HG03066 (cell line): ENCODE measurements around the gene NEURL1.

Source experiments
- ATAC-seq: cut with Tn5 transposase; IDR thresholded peaks from one replicate; pipeline ENCODE4 v1.9.1; 2021; ENCODE audit warnings: low read depth; ENCODE audit not compliant: unreplicated experiment

The NEURL1 gene

DNA sequence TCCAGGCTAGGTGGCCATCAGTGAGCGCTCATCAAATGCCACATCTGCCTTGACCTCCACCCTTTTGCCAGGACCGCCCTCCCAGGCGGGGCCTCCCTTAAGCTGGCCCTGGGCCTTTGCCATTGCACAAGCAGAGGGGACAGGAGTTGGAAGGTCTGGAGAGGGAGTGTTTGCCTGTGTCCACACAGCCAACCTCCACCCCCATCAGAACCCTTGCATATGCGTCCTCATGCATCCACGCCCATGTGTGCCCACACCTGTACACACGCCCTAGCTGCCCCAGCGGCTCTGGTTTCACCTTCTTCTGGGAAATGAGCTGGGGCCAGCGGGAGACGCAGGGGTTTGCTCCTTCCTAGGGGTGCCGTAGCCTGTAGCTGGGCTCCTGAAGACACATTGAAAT is 64.0 kb downstream of the NEURL1 start:
- ATAC-seq, result no peak

DNA sequence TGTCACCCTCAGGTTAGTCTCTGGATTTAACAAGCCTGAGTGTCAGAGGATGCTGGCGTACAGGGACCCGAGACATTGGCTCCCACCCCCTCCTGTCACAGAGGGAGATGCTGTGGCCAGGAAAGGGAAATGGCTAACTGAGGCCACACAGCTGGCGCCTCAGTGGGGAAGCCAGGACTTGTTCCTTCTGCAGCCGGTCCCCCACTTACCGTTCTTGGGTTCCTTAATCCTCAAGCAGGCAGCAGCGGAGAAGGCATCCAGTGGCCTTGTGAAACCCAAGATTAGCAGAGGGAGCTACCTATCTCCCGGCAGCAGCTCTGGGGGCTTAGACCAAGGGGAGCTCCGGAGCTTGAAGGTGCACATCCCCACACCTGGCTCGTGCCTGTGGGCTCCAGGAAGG is 65.4 kb downstream of the NEURL1 start:
- ATAC-seq, result no peak

DNA sequence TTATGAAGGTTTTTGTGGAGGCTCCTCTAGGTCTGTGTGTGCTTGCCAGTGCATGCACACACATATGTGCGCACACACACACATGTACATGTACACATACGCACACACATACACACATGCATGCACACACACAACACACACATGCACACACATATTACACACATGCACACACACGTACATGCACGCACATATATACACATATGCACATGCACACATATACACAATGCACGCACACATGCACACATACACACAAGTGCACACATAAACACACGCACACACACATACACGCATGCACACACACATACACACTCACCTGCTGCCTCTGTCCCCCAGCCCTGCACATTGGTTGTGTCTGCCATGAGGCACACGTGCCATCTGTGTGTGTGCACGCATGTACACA is 66.3 kb downstream of the NEURL1 start:
- ATAC-seq, result no peak

DNA sequence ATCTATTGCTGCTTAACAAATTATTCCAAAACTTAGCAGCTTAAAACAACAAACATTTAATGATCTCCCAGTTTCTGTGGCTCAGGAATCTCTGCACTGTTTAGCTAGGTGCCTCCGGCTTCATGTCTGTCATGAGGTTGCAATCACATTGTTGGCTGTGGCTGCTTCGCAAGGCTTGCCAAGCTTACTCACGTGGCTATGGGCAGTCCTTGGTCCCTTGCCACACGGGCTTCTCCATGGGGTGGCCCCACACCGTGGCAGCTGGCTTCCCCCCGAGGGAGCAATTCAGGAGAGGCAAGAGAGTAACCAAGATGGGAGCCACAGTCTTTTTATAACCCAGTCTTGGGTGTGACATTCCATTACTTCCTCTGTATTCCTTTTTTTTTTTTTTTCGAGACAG is 67.4 kb downstream of the NEURL1 start:
- ATAC-seq, result no peak

DNA sequence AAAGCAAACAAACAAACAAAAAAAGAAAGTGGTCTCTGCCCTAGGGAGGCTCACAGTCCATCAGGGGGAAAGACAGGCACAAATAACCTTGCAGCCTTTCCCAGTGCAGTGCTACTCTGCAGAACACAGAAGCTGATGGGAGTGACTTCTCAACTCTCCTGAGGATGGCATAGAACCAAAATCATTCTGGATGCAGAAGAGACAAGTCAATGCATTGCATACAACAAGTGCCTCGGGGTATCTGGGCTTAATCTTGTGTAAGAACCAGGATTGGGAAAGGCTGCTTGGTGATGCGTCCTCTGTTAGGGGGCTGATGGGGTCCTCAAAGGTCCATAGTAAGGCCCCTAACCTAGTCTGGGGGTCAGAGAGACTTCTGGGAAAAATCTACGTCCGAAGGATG is 68.9 kb downstream of the NEURL1 start:
- ATAC-seq, result no peak

DNA sequence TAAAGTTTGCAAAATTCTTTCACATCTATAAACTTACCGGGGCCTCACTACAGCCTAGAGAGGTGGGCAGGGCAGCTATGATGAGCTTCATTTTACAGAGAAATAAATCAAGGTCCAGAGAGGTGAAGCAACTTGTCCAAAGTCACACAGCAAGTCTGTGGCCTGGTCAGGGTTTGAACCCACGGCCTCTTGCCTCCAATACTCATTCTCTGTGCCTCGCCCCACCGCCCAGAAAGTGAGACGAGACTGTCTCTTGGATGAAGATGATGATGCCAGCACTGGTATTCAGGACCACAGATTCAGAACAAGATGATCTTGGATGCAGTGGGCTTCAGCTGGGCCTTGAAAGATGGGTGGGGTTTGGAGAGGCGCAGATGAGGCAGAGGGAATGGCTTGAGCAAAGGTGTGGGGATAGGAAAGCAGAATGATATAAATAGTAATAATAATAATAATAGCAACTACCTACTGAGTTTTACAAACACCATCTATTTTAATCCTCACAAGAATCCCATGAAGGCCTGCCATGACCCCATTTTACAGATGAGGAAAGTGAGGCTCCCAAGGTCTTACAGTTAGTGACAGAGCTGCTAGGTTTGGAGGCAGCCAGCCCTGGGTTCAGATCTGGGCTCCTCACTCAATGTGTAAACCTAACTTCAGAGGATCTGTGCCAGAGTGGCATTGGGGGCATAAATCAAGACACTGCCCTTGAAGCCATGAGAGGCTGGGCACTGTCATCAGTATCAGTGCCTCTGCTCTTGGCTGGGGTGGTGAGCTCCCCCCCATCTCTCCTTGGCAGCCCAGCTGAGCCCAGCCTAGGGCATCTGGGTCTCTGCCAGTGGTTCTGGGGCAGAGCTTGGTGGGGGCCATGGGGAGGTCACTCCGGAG is 70.0 kb downstream of the NEURL1 start:
- ATAC-seq, result no peak

DNA sequence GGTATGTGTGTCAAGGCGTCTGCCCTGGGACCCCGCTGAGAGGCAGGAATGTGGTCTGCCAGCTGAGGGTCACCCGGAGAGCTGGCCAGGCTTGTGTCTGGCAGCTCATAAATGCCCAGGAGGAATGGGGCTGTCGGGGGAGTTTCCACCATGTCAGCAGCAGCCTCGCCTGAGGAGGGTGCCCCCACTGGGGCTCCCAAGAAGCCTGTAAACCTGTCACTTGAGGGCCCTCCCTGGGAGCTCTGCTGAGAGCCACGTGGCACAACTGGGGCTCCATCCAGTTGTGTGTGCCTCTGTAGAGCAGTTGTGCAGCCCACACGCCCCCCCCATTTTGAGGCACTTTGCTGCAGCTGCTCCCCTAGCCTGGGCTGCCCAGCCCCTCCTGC is 70.6 kb downstream of the NEURL1 start:
- no peak for ATAC-seq

DNA sequence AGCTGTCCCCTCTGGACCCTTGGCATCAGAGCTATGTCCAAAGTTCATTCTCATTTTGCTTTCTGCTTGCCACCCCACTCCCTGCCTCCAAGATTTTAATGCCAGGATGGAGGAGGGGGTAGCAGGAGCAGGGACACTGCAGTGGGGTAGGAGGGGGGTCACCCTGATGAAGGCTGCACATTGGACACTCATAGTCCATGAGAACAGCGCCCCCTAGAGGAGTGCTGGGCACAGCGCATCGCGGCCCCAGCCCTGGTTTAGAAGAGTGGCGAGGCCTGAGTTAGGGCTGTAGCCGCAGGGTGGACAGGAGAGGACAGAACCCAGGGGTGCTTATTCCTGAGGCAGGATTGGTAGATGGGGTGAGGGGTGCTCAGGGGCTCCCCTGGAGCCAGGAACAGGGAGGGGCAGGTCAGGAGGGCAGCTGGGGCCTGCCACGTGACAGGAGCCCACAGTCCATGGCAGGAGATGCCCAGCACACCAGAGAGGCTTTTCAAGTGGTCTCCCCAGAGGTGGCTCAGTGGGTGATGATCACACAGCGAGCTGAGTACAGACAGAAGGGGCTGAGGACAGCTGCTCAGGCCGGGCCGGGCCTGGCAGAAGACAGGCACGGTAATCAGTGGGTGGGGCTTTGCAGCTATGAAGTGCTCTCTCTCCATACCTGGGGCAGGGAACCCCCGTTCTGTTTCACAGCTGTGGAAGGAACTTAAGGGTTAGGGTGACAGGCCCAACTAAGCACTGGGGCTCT is 71.4 kb downstream of the NEURL1 start:
- ATAC-seq, result no peak

DNA sequence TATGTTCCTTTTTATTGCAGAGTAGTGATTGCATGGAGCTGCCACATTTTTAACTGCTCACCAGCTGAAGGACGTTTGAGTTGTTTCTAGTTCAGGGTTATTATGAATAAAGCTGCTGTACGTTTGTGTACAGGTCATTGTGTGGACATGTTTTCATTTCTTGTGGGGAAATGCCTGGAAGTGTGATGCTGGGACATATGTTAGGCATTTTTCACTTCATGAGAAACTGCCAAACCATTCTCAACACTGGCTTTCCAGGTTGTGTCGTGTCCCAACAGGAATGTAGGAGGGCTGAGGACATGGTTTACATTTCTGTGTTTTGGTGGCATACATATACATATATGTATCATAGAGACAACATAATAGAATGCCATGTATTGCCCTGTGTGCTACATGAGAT is 73.0 kb downstream of the NEURL1 start:
- ATAC-seq, result no peak

DNA sequence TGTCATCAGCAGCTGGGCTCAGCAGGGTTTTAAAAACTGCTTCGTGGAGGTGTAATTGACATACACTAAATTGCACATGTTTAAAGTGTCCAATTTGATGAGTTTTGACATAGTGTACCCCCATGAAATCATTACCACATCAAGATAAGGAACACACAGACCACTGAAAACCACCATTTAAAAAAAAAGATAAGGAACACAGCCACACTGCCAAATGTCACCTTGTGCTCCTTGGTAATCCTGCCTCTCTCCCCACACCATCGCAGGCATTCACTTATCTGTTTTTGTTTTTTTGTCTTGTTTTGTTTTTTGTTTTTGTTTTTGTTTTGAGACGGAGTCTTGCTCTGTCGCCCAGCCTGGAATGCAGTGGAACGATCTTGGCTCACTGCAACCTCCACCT is 75.0 kb downstream of the NEURL1 start:
- no peak for ATAC-seq

DNA sequence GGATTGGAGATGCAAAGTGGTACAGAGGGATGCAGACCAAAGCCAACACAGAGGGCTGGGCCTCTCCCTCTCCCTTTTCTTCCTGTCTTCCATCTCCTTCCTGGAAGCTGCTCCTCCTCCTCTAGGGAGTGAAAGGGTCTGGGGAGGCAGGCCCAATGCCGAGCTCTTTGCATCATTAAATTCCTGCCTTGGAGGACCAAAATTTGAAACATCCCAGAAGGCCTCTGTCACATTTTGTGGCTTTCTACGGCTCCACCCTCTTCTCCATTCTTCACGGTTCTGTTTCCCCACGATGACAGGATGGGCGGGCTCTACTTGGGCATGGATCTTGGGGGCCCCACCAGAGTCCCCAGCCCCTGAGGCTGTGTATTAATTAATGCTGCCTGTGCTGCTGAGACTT is 76.4 kb downstream of the NEURL1 start:
- ATAC-seq, result no peak

DNA sequence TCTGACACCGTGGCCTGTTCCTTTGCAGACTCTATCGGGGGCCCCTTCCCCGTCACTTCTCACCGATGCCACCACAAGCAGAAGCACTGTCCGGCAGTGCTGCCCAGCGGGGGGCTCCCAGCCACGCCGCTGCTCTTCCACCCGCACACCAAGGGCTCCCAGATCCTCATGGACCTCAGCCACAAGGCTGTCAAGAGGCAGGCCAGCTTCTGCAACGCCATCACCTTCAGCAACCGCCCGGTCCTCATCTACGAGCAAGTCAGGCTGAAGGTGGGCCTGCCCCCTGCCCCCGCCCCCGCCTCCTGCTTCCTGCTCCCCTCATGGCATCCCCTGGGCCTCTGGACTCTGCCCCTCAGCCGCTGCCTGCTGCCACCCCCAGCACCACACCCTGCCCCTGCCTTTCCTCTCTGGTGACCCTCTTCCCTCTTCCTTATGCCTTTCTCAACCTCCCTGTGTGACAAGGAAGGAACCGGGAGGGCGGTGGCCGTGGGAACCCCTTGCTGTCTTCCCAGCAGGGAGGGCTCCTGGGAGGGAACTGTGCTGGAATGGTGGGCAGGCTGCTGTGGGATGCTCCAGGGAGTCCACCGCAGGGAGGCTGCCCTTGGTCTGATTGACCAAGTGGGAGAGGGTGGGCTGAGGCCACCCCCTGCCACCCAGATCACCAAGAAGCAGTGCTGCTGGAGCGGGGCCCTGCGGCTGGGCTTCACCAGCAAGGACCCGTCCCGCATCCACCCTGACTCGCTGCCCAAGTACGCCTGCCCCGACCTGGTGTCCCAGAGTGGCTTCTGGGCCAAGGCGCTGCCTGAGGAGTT is 77.5 kb downstream of the NEURL1 start:
- ATAC-seq, result no peak

DNA sequence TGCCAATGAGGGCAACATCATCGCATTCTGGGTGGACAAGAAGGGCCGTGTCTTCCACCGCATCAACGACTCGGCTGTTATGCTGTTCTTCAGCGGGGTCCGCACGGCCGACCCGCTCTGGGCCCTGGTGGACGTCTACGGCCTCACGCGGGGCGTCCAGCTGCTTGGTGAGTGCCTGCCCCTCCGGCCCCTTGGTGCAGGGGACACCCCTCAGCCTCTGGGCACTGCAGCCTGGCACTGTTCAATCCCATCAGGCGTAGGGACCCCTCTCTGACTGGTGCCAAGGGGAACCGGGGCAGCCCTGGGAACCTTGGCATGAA is 78.1 kb downstream of the NEURL1 start:
- ATAC-seq, result no peak

DNA sequence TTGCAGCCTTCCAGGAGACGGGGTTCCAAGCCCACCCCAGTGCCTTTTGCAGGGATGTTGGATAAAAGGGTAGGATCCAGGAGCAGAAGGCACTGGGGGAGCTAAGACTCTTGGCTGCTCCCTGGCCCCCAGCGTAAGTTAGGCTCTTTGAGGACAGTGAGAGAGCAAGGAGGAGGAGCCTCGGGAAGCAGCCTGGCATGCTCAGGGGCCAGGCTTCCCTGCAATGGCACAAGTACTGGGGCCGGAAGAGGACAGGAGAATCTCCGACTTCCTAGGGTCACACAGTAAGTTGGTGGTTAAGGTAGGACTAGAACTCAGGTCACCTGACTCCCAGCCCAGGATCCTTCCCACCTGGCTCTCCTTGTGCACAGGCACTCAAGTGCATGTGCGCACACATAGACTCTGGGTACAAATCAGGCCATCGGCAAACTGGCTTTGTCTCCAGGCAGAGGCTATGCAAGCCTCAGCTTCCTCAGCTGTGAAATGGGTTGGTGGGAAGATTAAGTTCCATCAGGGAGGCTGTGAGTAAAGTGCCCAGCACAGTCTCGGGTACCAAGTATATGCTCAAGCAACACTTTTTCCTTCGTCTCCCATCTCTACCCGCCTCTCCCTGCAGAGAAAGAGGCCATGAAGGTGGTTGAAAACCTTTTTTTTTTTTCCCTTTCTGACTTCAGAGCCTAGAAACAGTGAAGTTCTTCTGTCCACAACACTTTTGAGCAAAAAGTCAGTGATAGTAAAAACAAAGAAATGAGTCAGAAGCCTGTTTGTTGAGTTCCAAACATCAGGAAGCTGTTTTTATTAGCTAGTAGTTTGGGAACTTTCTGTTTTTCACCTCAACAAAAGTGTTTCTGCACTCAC is 79.1 kb downstream of the NEURL1 start:
- ATAC-seq, result no peak

DNA sequence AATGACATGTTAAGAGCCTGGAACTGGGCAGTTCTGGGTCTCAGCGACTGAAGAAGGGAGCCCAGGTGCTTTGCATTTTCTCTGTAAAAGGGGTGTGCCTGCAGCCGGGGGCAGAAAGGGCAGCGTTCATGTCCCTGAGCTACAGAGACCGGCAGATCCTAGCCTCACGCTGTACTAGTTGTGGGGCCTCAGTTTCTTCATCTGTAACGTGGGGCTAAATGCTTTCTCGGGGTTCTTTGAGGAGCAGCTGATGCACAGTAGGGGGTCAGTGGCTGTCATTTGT is 79.6 kb downstream of the NEURL1 start:
- no peak for ATAC-seq

DNA sequence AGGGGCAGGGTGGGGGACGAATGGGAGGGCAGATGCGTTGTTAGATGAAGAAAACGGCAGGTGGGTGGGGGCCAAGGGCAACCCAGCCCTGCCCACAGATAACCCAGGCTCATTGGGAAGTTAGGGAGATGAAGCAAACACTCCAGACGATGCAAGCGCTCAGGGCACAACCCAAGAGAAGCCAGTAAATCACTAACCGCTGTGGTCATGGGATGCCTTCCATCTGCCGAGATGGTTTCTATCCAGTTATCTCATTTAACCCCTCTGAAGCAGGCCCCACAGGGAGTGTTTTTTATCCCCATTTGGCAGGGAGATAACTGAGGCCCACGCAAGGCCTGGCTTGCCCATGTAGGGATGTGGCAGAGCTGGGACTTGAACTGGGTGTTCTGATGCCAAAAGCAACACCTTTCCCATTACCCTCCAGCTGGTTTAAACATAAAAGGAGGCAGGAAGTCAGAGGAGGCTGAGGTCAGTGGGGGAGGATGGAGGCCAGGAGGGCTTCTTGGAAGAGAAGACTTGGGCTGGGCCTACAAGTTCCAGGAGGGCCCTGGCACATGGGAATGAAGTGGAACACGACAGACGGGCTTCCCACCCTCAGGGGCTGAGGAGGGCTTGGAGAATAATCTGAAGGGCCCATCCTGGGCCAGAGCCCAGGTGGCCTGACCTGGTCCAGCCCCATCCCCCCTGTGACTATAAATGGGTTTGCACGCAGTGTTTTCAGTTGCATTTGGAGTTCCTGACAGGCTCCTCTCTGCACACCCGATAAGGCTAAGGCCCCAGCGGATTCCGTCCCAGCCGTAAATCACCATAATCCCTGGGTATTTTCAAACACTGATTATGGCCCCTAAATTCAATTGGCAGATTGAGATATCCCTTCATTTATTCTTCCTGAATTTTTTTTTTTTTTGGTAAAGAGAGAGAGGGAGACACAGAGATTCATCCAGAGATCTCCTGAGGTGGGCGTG is 80.9 kb downstream of the NEURL1 start:
- ATAC-seq, result no peak

DNA sequence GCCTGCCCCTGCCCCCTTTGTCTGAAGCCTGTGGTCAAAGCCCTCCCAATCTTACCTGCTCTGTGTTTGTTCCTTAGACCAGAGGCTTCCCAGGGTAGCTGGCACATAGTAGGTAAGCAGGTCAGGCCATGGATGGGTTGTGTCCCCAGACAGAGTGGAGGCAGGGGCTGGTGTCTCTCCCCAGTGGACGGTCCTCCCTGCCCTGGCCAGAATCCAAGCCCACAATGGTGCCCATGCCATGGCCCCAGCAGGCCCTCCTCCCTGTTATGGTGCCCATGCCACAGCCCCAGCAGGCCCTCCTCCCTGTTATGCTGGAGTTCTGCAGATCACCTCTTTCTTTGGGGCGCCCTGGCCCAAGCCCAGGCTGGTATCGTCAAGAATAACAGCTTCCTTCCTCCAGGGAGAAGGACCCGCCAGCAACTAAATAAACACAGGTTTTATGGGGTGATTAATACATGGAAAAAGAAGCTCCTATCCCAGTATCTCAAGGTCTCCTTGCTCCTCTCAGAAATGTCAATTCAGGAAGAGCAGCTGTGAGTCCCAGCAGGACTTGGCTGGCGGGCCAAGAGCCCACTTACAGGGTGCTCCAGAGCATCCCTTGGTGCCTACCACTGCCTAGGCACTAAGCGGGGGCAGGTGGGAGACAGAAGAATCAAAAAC is 82.0 kb downstream of the NEURL1 start:
- ATAC-seq, result no peak

DNA sequence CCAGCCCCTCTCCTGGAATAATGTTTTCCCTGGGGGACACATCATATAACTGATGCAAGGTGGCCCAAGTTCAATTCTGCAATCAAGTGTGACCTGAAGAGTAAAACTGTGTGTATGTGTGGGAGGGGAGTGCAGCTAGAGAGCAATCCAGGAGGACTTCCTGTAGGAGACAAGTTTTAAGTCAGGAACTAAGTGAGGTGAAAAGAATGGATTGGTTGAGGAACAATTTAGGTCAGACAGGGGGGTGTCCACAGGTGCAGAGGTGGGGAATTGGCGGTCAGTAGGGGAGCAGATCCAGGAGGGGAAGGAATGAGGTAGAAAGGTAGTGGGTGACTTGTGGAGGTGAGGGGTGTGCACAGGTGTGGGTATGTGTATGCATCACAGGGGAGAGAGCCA is 82.6 kb downstream of the NEURL1 start:
- no peak for ATAC-seq

DNA sequence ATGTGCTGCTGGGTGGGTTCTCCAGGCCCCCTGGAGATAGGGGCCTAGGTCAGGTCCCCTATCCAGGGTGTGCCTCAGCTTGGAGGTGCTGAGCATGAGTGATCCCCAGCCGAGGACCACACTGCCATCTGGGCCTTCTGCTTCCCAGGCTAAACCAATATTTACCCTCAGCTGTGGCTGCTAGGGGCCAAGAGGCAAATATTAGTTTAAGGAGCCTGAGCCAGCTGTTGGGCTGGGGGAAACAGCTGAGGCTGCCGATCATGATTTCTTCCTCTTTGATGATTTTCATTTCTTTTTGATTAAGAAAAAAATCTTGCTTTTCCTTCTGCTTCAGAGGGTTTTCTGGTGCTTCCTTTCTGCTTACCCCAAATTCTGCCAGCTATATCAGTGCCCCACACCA is 83.4 kb downstream of the NEURL1 start:
- no peak for ATAC-seq
